Panc1 (cell line): ENCODE results near the gene EVI5.

Source experiments
- CTCF ChIP-seq: fragments of 450-650 bp; IDR thresholded peaks from 2 replicates; pipeline ENCODE4 v1.5.1; 2017; ENCODE audit warnings: mild to moderate bottlenecking
- TF ChIP-seq, protein P1 (sequence below), 2 experiments: IDR thresholded peaks; 2 replicates each; pipeline ENCODE4 v1.6.1; 2011 to 2012; ENCODE audit warnings: low read depth in 2 of 2, control low read depth in 1 of 2, low read length in 1 of 2, mild to moderate bottlenecking in 1 of 2, moderate library complexity in 1 of 2; ENCODE audit not compliant: insufficient read depth in 1 of 2

- TF ChIP-seq CTCF = no peak
- TF ChIP-seq, protein P1, sequence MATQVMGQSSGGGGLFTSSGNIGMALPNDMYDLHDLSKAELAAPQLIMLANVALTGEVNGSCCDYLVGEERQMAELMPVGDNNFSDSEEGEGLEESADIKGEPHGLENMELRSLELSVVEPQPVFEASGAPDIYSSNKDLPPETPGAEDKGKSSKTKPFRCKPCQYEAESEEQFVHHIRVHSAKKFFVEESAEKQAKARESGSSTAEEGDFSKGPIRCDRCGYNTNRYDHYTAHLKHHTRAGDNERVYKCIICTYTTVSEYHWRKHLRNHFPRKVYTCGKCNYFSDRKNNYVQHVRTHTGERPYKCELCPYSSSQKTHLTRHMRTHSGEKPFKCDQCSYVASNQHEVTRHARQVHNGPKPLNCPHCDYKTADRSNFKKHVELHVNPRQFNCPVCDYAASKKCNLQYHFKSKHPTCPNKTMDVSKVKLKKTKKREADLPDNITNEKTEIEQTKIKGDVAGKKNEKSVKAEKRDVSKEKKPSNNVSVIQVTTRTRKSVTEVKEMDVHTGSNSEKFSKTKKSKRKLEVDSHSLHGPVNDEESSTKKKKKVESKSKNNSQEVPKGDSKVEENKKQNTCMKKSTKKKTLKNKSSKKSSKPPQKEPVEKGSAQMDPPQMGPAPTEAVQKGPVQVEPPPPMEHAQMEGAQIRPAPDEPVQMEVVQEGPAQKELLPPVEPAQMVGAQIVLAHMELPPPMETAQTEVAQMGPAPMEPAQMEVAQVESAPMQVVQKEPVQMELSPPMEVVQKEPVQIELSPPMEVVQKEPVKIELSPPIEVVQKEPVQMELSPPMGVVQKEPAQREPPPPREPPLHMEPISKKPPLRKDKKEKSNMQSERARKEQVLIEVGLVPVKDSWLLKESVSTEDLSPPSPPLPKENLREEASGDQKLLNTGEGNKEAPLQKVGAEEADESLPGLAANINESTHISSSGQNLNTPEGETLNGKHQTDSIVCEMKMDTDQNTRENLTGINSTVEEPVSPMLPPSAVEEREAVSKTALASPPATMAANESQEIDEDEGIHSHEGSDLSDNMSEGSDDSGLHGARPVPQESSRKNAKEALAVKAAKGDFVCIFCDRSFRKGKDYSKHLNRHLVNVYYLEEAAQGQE (IDR thresholded peaks at IDR 0.05; ENCODE audit: insufficient read depth in 1 of 2, low read depth in 2 of 2, low read length in 1 of 2) = no peak
These were observed 296.1 kb downstream of the EVI5 start for GRCh38 chr1:92488832-92489231.
